NCI-H1417 (cell line): ENCODE data around the gene FPR2.
"Not testable (repeated sequence)": the region's sequence is repeated elsewhere in the genome, so short reads cannot be mapped to it uniquely, and the experiment has no call there.

Experiments used
- DNase-seq, 3 experiments: peaks; one replicate each; lab custom pipeline; 2025; lab: John Stamatoyannopoulos, UW

The FPR2 gene

DNA sequence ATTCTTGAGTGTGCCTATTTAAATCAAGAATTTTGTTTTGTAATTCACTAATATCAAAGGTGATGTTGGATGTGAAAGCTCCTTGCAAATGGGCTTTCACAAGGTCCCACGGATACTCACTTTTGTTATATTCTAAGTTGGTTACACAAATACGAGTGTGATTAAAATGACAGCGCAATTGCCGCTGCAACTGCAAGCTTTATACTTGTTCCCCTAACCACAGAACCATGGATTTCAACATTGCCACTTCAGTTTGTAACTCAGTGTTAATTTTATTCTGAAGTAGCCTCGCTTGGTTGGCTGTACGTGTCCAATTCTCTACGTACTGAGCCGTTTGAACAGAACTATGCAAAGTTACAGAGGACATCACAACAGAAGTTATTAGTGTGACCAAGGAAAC is 44.4 kb downstream of the FPR2 start:
- DNase-seq, result not testable (repeated sequence)

DNA sequence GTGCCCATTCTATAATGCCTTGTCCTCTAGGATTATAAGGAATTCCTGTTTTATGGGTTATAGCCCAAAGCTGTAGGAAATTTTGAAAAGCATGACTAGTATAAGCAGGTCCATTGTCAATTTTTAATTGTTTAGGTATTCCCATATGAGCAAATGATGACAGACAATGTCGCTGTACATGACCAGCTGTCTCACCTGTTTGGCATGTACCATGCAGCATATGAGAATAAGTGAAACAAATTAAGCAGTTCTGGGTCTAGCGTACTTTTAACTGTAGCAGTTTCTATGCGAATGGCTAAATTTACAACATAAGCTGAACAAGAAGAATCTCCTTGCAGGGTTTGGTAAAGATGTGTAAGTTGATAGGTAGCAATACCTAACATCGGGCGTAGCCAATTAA is 45.6 kb downstream of the FPR2 start:
- not testable (repeated sequence) for DNase-seq

DNA sequence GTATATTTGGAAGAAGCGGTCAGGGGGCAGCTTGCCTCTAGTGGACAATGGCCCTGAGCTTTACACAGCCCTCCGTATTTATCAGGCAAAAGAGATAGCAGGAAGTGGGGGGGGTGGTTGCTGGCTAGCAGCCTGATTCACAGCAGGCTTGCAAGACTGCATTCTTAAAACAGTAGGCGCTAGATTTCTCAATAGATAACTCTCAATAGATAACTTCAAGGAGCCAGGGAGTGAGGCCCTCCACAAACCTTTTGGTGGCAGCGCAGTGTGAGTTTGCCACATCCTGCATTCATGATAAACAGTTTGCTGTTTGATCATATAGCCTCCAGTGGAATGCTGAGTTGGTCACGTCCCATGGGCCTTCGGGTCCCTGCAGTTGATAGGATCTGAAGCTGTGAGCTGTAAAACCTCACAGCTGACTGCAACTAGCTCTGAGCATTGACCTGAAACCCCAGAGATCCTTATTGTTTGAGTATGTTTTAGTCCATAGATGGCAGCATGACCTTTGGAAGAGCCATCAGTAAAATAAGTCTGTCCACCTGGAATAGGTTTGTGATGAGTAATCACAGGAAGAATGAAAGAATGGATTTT is 46.2 kb downstream of the FPR2 start:
- no peak for DNase-seq

DNA sequence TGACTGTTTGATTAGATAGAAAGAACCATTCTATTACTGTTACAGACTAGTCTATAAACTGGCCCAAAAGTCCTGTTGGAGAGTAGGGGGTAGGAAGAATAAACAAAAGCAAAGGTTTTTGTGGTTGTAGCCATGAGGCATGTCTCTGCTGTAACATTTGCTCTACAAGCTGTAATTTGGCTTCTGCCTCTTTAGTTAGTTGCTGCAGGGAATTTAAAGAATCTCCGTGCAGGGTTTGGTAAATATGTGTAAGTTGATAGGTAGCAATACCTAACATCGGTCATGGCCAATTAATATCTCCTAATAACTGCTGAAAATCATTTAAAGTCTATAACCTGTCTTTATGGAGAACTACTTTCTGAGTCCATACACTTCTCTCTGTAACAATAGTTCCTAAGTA is 46.9 kb downstream of the FPR2 start:
- DNase-seq, result no peak

DNA sequence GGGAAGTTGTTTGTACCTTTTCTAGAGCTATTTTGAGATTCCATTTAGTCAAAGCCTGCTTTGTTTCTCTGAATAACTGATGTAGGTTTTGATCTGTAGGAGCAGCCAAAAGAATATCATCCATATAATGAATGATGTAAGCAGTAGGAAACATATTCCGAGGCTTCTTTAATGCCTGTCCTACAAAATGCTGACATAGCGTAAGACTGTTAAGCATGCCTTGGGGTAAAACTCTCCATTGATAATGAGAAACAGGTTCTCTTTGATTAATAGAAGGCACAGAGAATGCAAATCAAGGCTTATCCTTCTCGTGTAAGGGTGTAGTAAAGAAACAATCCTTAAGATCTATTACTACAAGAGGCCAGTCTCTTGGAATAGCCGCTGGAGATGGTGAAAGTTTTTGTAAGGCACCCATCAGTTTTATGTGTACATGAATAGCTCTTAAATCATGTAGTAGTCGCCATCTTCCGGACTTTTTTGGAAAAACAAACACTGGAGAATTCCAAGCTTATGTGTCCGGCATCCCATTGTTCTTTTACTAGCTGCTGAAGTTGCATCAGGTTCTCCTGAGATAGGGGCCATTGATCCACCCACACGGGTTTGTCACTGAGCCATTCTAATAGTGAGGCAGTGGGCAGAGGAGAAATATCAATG is 47.5 kb downstream of the FPR2 start:
- DNase-seq, result peak in 1 of 3 experiments; percentile 1

DNA sequence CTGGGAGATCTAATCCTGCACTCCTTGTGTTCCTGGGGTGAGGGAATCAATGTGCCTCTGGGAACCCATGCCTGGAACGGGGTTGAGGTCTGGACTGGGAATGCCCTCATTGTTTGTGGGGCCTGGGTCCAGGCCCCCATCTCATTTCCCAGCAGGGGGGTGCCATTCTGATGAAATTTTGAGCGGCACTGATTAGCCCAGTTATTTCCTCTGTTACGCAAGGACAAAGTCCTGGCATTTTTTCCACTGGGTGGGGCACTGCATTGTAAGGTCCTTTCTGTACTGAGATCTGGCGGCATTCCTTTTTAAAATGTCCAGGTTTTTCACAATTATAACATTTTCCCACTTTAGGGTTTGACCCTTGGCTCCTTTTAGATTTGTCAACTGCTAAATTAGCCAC is 48.8 kb downstream of the FPR2 start:
- DNase-seq, result no peak

DNA sequence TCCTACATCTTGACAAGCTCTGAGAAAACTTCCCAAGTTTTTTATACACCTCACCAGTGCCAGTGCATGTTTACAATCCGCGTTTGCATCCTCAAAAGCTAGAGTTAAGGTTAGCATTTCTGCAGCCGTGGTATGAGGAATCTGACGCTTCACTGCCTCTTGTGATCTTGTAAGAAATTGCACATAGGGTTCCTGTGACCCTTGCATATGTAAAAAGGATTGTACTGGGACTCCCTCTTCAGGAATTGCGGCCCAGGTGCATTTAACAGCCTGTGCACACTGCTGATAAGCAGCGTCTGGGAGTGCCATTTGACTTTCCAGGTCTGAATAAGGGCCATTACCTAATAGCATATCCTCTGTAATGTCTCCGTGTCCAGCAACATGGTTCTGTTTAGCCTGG is 49.2 kb downstream of the FPR2 start:
- DNase-seq, result no peak

DNA sequence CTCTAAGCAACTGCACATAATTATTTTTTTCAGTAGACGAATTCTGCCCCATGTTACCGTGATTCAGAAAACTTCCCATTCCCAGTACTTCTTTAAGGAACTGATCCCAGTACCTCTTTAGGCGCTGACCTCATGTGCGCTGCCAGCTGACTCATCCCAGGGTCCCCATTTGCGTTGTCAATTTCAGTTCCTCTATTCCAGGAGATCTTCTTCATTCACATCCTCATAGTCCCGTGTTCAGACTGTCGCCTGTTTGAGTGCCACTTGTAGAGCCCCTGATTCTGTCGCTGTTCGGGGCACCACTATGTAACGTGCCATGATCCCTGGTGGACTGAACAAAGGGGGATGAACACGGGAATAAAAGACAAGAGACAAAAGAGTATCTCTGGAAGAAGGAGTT is 50.4 kb downstream of the FPR2 start:
- no peak for DNase-seq

DNA sequence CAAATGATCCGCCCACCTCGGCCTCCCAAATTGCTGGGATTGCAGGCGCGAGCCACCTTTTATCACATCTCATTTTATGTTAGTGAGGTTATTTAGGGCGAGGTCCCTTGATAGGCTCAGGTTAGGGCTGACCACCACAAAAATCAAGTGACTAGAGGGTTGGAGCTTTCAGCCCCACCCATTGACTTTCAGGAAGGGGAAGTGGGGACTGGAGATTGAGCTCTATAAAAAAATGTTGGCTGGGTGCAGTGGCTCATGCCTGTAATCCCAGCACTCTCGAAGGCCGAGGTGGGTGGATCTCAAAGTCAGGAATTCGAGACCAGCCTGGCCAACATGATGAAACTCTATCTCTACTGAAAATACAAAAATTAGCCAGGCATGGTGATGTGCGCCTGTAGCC is 54.1 kb downstream of the FPR2 start:
- DNase-seq, result no peak

DNA sequence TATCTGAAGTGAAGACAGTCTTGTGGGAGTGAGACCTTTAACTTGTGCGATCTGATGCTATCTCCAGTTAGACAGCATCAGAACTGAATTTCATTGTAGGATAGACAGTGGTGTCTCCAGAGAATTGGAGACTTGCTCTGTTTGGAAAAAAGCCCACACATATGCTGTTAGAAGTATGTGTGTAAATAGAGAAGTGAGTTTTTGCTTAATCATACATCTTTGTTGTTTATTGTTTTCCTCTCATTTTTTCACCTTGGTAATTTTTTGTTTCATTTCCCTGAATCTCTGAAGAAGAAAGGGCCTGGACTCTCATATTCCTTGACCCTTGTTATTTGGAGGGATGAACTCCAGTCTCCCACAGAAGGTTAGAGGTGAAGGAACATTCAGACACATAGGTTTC is 55.7 kb downstream of the FPR2 start:
- no peak for DNase-seq

DNA sequence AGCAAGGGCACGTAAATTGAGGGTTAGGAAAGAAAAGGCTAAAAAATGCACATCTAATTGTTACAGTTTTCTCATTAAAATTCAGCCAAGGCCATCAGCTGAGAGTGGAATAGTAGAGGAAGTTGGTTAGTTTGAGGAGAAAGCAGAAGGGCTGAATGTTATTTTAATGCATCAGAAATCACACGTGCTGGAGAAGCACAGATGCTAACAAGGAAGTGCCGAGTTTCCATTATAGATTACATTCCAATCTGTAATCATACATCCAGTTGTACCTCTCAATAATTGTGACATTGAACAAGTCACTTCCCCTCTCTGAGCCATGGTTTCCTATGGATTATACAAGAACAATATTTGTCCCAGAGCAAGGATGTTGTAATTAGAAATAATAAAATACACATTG is 59.0 kb downstream of the FPR2 start:
- DNase-seq, result no peak
